Measurements from ENCODE around the gene SEMA5A.
A peak's percentile ranks its signal among the peaks of the same experiment; 100 is the strongest.

The SEMA5A gene

GRCh38 chr5:9157020-9157419, 388.9 kb downstream of the SEMA5A start:
- DNase-seq (ENCODE audit: extremely low spot score), result no peak
- ChIA-PET CTCF (interaction anchor here (1.3 to 2.1 kb wide), 3 partner anchors 9 to 43 kb away, joined by 3 to 24 read pairs (median 3); no protein-coding TSS in a partner anchor), POLR2A (no interaction called here)
- TF ChIP-seq CTCF (IDR thresholded peaks at IDR 0.05; ENCODE audit: control extremely low read depth, extremely low read depth, low read depth, missing control alignments), result no peak

- POLR2A ChIA-PET, result no interaction called here
- CTCF ChIA-PET, result interaction anchor here (0.6 to 2.1 kb wide), 6 partner anchors 8 to 55 kb away, joined by 3 to 24 read pairs (median 3); no protein-coding TSS in a partner anchor
- peak; percentile 37 for TF ChIP-seq CTCF (IDR thresholded peaks at IDR 0.05; ENCODE audit: control extremely low read depth, extremely low read depth, low read depth, missing control alignments)
- DNase-seq (ENCODE audit: extremely low spot score), result peak; percentile 22
Measured at GRCh38 chr5:9156282-9156681, 389.6 kb downstream of the SEMA5A start.

GRCh38 chr5:9151684-9152427, 394.0 kb downstream of the SEMA5A start:
- ChIA-PET POLR2A (no interaction called here), CTCF (interaction anchor here (1.9 kb wide), 1 partner anchor 47 kb away, joined by 5 read pairs; no protein-coding TSS in a partner anchor)
- no peak for TF ChIP-seq CTCF (IDR thresholded peaks at IDR 0.05; ENCODE audit: control extremely low read depth, extremely low read depth, low read depth, missing control alignments)
- no peak for DNase-seq (ENCODE audit: extremely low spot score)

GRCh38 chr5:9149988-9150387, 395.9 kb downstream of the SEMA5A start:
- no peak for TF ChIP-seq CTCF (IDR thresholded peaks at IDR 0.05; ENCODE audit: control extremely low read depth, extremely low read depth, low read depth, missing control alignments)
- DNase-seq (ENCODE audit: extremely low spot score), result no peak
- CTCF ChIA-PET, result interaction anchor here (1.0 to 1.3 kb wide), 4 partner anchors 12 to 38 kb away, joined by 3 to 4 read pairs (median 4); no protein-coding TSS in a partner anchor
- POLR2A ChIA-PET, result no interaction called here

- DNase-seq (ENCODE audit: extremely low spot score), result no peak
- TF ChIP-seq CTCF (IDR thresholded peaks at IDR 0.05; ENCODE audit: control extremely low read depth, extremely low read depth, low read depth, missing control alignments), result no peak
- ChIA-PET CTCF (interaction anchor here (1.4 kb wide), 1 partner anchor 8 kb away, joined by 3 read pairs; no protein-coding TSS in a partner anchor), POLR2A (no interaction called here)
Measured at GRCh38 chr5:9148242-9148641, 397.6 kb downstream of the SEMA5A start.

- POLR2A ChIA-PET, result no interaction called here
- TF ChIP-seq CTCF (IDR thresholded peaks at IDR 0.05; ENCODE audit: control extremely low read depth, extremely low read depth, low read depth, missing control alignments), result no peak
- no peak for DNase-seq (ENCODE audit: extremely low spot score)
- CTCF ChIA-PET, result no interaction called here
Measured at GRCh38 chr5:9140711-9141110, 405.2 kb downstream of the SEMA5A start.
